ENCODE data around the gene AKR1B15.

DNA sequence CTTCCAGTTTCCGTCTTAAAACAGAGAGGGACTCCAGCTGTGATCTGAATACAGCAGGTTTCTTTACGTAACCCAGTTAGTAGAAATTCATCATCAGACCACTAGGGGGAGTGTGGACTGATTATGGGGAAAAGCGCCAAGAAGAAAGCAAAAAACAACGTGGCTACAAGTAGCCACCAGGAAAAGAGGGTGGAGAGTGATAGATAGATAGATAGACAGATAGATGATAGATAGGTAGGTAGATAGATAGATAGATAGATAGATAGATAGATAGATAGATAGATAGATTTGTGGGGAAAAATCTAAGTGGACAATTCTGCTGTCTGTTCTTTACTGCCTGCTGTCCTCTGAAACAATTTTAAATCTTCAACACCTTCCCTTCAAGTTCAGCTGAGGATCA lies 34.2 kb upstream of the AKR1B15 start:
- TF ChIP-seq CTCF (conservative IDR thresholded peaks at IDR 0.05) (peak; percentile 94), ZFX (IDR thresholded peaks at IDR 0.05) (no peak)

All from C4-2B (cell line).